K562 (cell line): Measurements from ENCODE around the gene TTC38. TPM values are rescaled to one million over a fixed set of nuclear protein-coding genes. Genes with fewer than 3 reads are reported as not detected.

ENCODE experiments used
- CC2D1A ChIP-seq: fragments of 450-650 bp; IDR thresholded peaks from 2 replicates; pipeline ENCODE4 v1.6.1; 2017; ENCODE audit warnings: mild to moderate bottlenecking
- CREBBP ChIP-seq: IDR thresholded peaks from one replicate; pipeline ENCODE4 v1.6.1; 2012; ENCODE audit warnings: low read depth, mild to moderate bottlenecking, control low read depth, inconsistent platforms, low read length
- ETV5 ChIP-seq: sonication (generic); formaldehyde crosslinking; IDR thresholded peaks from 2 replicates; pipeline ENCODE4 v1.4.0; 2020; ENCODE audit warnings: low read depth, mild to moderate bottlenecking, missing genetic modification reagents
- FOXK2 ChIP-seq, 2 experiments: fragments of 450-650 bp; IDR thresholded peaks in 1 of 2; conservative IDR thresholded peaks in 1 of 2; 2 replicates each; pipeline ENCODE4 v1.6.1; 2016; ENCODE audit warnings: low read depth in 2 of 2, mild to moderate bottlenecking in 1 of 2
- GATAD2B ChIP-seq: fragments of 450-650 bp; IDR thresholded peaks from 2 replicates; pipeline ENCODE4 v1.6.1; 2017; ENCODE audit warnings: mild to moderate bottlenecking, borderline replicate concordance
- HIVEP1 ChIP-seq: fragments of 250-450 bp; sonication (Bioruptor Pico); IDR thresholded peaks from 2 replicates; pipeline ENCODE4 v1.4.0; 2020; ENCODE audit warnings: mild to moderate bottlenecking
- HNRNPLL ChIP-seq: fragments of 200-400 bp; formaldehyde crosslinking; IDR thresholded peaks from 2 replicates; pipeline ENCODE4 v1.6.1; 2017; ENCODE audit warnings: low read length, low read depth, mild to moderate bottlenecking; ENCODE audit not compliant: poor library complexity, severe bottlenecking
- ILK ChIP-seq: fragments of 450-650 bp; IDR thresholded peaks from 2 replicates; pipeline ENCODE4 v1.6.1; 2016; ENCODE audit warnings: missing genetic modification characterization, low read depth, mild to moderate bottlenecking, missing compliant biosample characterization, moderate library complexity, borderline replicate concordance
- KDM1A ChIP-seq, 2 experiments: fragments of 450-650 bp; IDR thresholded peaks; 2 replicates each; pipeline ENCODE4 v1.6.1; 2016; ENCODE audit warnings: mild to moderate bottlenecking in 2 of 2
- NEUROD1 ChIP-seq: fragments of 150-350 bp; IDR thresholded peaks from 2 replicates; pipeline ENCODE4 v1.6.1; 2014; ENCODE audit warnings: borderline replicate concordance, low read length, low read depth; ENCODE audit not compliant: partially characterized antibody
- NR2C1 ChIP-seq, 2 experiments: fragments of 450-650 bp; IDR thresholded peaks; 2 replicates each; pipeline ENCODE4 v1.6.1; 2017; ENCODE audit warnings: mild to moderate bottlenecking in 2 of 2, antibody characterized with exemption in 1 of 2, inconsistent platforms in 1 of 2, missing compliant biosample characterization in 1 of 2, missing genetic modification characterization in 1 of 2
- PTTG1 ChIP-seq: fragments of 450-650 bp; IDR thresholded peaks from 2 replicates; pipeline ENCODE4 v1.6.1; 2016; ENCODE audit warnings: low read depth, mild to moderate bottlenecking, missing genetic modification characterization, missing compliant biosample characterization
- RFX1 ChIP-seq: fragments of 450-650 bp; IDR thresholded peaks from 2 replicates; pipeline ENCODE4 v1.6.1; 2016; ENCODE audit warnings: mild to moderate bottlenecking, moderate library complexity
- RFX7 ChIP-seq: fragments of 250-450 bp; sonication (Bioruptor Pico); IDR thresholded peaks from 2 replicates; pipeline ENCODE4 v1.5.1; 2021; ENCODE audit warnings: mild to moderate bottlenecking
- SIX5 ChIP-seq, 2 experiments: IDR thresholded peaks; 2 replicates each; pipeline ENCODE4 v1.6.1; 2011; ENCODE audit warnings: low read length in 2 of 2, borderline replicate concordance in 1 of 2, low read depth in 1 of 2, mild to moderate bottlenecking in 1 of 2, moderate library complexity in 1 of 2; ENCODE audit not compliant: insufficient read depth in 1 of 2
- SMARCB1 ChIP-seq: IDR thresholded peaks from 2 replicates; pipeline ENCODE4 v1.6.1; 2011; ENCODE audit warnings: improper control_type of control experiment, low read depth; ENCODE audit not compliant: insufficient read length
- TARDBP ChIP-seq: fragments of 450-650 bp; IDR thresholded peaks from 2 replicates; pipeline ENCODE4 v1.6.1; 2016
- TCFL5 ChIP-seq: fragments of 250-450 bp; sonication (Bioruptor Pico); conservative IDR thresholded peaks from 2 replicates; pipeline ENCODE4 v1.6.1; 2021; ENCODE audit warnings: mild to moderate bottlenecking, moderate library complexity, matching md5 sums
- ZFP1 ChIP-seq: fragments of 450-650 bp; formaldehyde crosslinking; IDR thresholded peaks from 2 replicates; pipeline ENCODE4 v1.4.0; 2020; ENCODE audit warnings: mild to moderate bottlenecking, mixed read lengths
- ZFP30 ChIP-seq: fragments of 250-450 bp; sonication (Bioruptor Pico); IDR thresholded peaks from 2 replicates; pipeline ENCODE4 v1.8.0; 2022; ENCODE audit warnings: moderate library complexity, mild to moderate bottlenecking, inconsistent platforms, borderline replicate concordance
- ZNF354B ChIP-seq: fragments of 250-450 bp; sonication (Bioruptor Pico); IDR thresholded peaks from 2 replicates; pipeline ENCODE4 v1.4.0; 2020
- ZNF431 ChIP-seq: sonication (generic); formaldehyde crosslinking; IDR thresholded peaks from 2 replicates; pipeline ENCODE4 v1.8.0; 2022; ENCODE audit warnings: mild to moderate bottlenecking, missing genetic modification reagents
- ZNF436 ChIP-seq: fragments of 250-450, 450-650 bp; sonication (Bioruptor Pico); formaldehyde crosslinking; IDR thresholded peaks from 2 replicates; pipeline ENCODE4 v1.7.0; 2020; ENCODE audit warnings: mild to moderate bottlenecking
- ZNF785 ChIP-seq: fragments of 250-450 bp; sonication (Bioruptor Pico); IDR thresholded peaks from 2 replicates; pipeline ENCODE4 v1.4.0; 2020; ENCODE audit warnings: mild to moderate bottlenecking
- polyA plus RNA-seq, 8 experiments: library from polyadenylated mRNA; depleted of rRNA in 4 of 8; stranded (reverse) in 5 of 8; unstranded in 3 of 8; fragments of >200 nt; fragmentation: Nextera tagmentation in 2 of 8; fragmentation: Illumina TruSeq in 1 of 8; extraction: Ambion mirVana in 2 of 8; extraction: Trizol in 1 of 8; gene quantifications; 2 replicates each; pipeline versions ENCODE4 v1.2.1 to v1.2.3, GENCODE V29; 2011 to 2014; ENCODE audit warnings: inconsistent platforms in 1 of 8, missing spikeins in 1 of 8
- total RNA-seq, 7 experiments: library from RNA; depleted of rRNA in 6 of 7; stranded (reverse); fragments of >200 nt in 6 of 7; fragmentation: Illumina TruSeq in 2 of 7; extraction: Trizol in 2 of 7; gene quantifications; 2 replicates each; pipeline versions ENCODE4 v1.2.1 to v1.2.3, GENCODE V29; 2011 to 2021; ENCODE audit warnings: low replicate concordance in 1 of 7
- TF ChIP-seq, protein P1 (sequence below): fragments of 250-450 bp; sonication (Bioruptor Pico); IDR thresholded peaks from 2 replicates; pipeline ENCODE4 v1.4.0; 2020; ENCODE audit warnings: mild to moderate bottlenecking
- TF ChIP-seq, protein P2 (sequence below): sonication (generic); formaldehyde crosslinking; IDR thresholded peaks from 2 replicates; pipeline ENCODE4 v1.8.1; 2023; ENCODE audit warnings: mild to moderate bottlenecking, missing genetic modification reagents

The TTC38 gene
- total and polyA plus RNA-seq, 9 of the 15 experiments (the other 6 are each of a cell fraction or from before 2014, with no cell fraction given): 0.84 to 28.4 (median 18.1) TPM

DNA sequence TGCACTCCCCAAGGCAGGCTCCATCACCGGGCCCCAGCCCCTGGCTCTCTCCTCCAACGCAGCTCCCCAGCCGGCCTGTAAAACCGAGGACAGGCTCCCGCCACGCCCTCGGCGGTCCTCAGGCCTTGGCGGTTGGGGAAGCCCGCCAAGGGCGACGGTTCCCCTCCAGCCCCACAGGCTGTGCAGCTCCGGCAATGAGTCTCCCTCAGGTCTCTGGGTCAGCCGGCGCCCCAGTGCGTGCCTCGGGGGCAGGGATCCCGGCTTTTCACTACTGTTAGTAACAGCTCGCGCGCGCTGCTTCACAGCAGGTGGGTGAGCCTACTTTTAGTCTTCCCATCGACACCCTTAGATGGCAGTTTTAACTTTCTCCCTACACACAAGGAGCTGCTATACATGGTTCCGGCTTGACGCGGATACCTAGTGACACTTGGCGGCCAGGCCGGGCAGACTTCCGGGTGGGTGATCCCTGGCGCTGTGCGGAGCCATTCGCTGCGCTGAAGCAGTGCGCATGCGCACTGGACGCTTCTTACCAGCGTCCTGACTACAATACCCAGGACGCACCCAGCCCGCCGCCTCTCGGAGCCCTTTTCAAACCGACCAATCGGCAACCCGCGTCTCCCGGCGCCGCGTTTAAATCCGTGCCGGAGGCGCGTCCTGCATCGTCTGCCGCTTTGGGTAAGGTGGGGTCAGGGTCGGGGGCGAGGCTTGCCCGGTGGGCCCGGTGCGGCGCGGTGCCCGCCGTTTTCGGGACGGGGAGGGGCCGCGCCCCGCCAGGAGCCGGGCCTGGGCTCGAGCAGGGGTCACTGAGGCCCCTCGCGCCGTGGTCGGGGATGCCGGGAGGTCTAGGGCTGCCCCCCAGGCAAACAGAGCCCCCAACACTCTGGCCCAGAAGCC, 28.7 kb downstream of the TTC38 start, which contains the start of gene GTSE1 (continued):
- no peak for TF ChIP-seq ILK
- TF ChIP-seq CREBBP: no peak
- no peak; the same call in 1 of the 2 replicates for TF ChIP-seq RFX1
- TF ChIP-seq ETV5: 0 out of 2 replicates have a peak, but pooled peaks have one; percentile 45
- TF ChIP-seq KDM1A (IDR thresholded peaks at IDR 0.05): no peak
- no peak for TF ChIP-seq ZFP1 (CRISPR knock-in tag)
- TF ChIP-seq GATAD2B: no peak
- TF ChIP-seq, protein P1, sequence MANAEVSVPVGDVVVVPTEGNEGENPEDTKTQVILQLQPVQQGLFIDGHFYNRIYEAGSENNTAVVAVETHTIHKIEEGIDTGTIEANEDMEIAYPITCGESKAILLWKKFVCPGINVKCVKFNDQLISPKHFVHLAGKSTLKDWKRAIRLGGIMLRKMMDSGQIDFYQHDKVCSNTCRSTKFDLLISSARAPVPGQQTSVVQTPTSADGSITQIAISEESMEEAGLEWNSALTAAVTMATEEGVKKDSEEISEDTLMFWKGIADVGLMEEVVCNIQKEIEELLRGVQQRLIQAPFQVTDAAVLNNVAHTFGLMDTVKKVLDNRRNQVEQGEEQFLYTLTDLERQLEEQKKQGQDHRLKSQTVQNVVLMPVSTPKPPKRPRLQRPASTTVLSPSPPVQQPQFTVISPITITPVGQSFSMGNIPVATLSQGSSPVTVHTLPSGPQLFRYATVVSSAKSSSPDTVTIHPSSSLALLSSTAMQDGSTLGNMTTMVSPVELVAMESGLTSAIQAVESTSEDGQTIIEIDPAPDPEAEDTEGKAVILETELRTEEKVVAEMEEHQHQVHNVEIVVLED (CRISPR knock-in tag): peak; percentile 72
- TF ChIP-seq HNRNPLL: peak; percentile 20
- no peak for TF ChIP-seq CC2D1A
- TF ChIP-seq SMARCB1: no peak
- no peak for TF ChIP-seq NEUROD1
- TF ChIP-seq ZFP30 (CRISPR knock-in tag): no peak
- no peak for TF ChIP-seq ZNF785 (CRISPR knock-in tag)
- no peak for TF ChIP-seq TARDBP
- no peak for TF ChIP-seq ZNF354B (CRISPR knock-in tag)
- TF ChIP-seq RFX7 (CRISPR knock-in tag): no peak
- TF ChIP-seq TCFL5 (CRISPR knock-in tag): no peak
- no peak for TF ChIP-seq ZNF436 (CRISPR knock-in tag)
- no peak for TF ChIP-seq PTTG1 (tag)
- TF ChIP-seq ZNF431 (CRISPR knock-in tag): no peak
- 0 out of 2 replicates have a peak, but pooled peaks have one; percentile 19 for TF ChIP-seq NR2C1 (IDR thresholded peaks at IDR 0.05)
- TF ChIP-seq NR2C1 (tag; IDR thresholded peaks at IDR 0.05): 0 out of 2 replicates have a peak, but pooled peaks have one; percentile 19
- TF ChIP-seq FOXK2 (conservative IDR thresholded peaks at IDR 0.05 in 1 of 2, IDR thresholded peaks at IDR 0.05 in 1 of 2; ENCODE audit: low read depth in 2 of 2): no peak
- TF ChIP-seq, protein P2, sequence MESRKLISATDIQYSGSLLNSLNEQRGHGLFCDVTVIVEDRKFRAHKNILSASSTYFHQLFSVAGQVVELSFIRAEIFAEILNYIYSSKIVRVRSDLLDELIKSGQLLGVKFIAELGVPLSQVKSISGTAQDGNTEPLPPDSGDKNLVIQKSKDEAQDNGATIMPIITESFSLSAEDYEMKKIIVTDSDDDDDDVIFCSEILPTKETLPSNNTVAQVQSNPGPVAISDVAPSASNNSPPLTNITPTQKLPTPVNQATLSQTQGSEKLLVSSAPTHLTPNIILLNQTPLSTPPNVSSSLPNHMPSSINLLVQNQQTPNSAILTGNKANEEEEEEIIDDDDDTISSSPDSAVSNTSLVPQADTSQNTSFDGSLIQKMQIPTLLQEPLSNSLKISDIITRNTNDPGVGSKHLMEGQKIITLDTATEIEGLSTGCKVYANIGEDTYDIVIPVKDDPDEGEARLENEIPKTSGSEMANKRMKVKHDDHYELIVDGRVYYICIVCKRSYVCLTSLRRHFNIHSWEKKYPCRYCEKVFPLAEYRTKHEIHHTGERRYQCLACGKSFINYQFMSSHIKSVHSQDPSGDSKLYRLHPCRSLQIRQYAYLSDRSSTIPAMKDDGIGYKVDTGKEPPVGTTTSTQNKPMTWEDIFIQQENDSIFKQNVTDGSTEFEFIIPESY (CRISPR knock-in tag): peak; percentile 30; the same call in 1 of the 2 replicates
- peak; percentile 45 to 57; a peak in 2 of 4 replicates for TF ChIP-seq SIX5 (IDR thresholded peaks at IDR 0.05; ENCODE audit: borderline replicate concordance in 1 of 2, insufficient read depth in 1 of 2, low read depth in 1 of 2, low read length in 2 of 2)
- no peak for TF ChIP-seq HIVEP1 (CRISPR knock-in tag)
